B cell (primary cell): Measurements from ENCODE around the gene RHOBTB3.

ENCODE experiments used
- CTCF ChIP-seq: fragments of 200-600 bp; IDR thresholded peaks from one replicate; pipeline ENCODE4 v1.8.0; 2022; ENCODE audit warnings: antibody characterized with exemption, mild to moderate bottlenecking
- EZH2 ChIP-seq: IDR thresholded peaks from 2 replicates; pipeline ENCODE4 v1.6.1; 2012; ENCODE audit warnings: borderline replicate concordance, low read depth, mild to moderate bottlenecking, moderate library complexity, low read length; ENCODE audit not compliant: insufficient read depth, poor library complexity, severe bottlenecking

GRCh38 chr5:95782181-95782580, 51.0 kb downstream of the RHOBTB3 start:
- TF ChIP-seq CTCF (no peak), EZH2 (no peak)
